HG02610 (cell line): Measurements from ENCODE around the gene ZNF678.

Experiments used
- ATAC-seq: cut with Tn5 transposase; IDR thresholded peaks from one replicate; pipeline ENCODE4 v1.9.1; 2021; ENCODE audit warnings: mild to moderate bottlenecking, moderate library complexity; ENCODE audit not compliant: unreplicated experiment

The ZNF678 gene

GRCh38 chr1:227563324-227564201, at the start of gene ZNF678:
Gene ZNF678 (plus strand): TSS chr1:227563556. CDS start chr1:227650992, 87,436 bp downstream.
- ATAC-seq = peak; percentile 95

GRCh38 chr1:227518876-227519275, 44.5 kb upstream of the ZNF678 start:
- no peak for ATAC-seq

- no peak for ATAC-seq
Observed at GRCh38 chr1:227521782-227522181, 41.6 kb upstream of the ZNF678 start.

- ATAC-seq = no peak
Observed at GRCh38 chr1:227526524-227526923, 36.8 kb upstream of the ZNF678 start.

GRCh38 chr1:227532019-227532619, 31.2 kb upstream of the ZNF678 start:
- no peak for ATAC-seq

GRCh38 chr1:227540170-227541098, 22.9 kb upstream of the ZNF678 start:
- no peak for ATAC-seq

GRCh38 chr1:227541129-227541528, 22.2 kb upstream of the ZNF678 start:
- ATAC-seq = no peak

GRCh38 chr1:227541796-227542152, 21.6 kb upstream of the ZNF678 start:
- no peak for ATAC-seq

GRCh38 chr1:227542153-227543120, 20.9 kb upstream of the ZNF678 start:
- peak; percentile 96 for ATAC-seq

- no peak for ATAC-seq
Observed at GRCh38 chr1:227543283-227544066, 19.9 kb upstream of the ZNF678 start.

GRCh38 chr1:227544067-227545050, 19.0 kb upstream of the ZNF678 start:
- no peak for ATAC-seq

GRCh38 chr1:227545361-227545760, 18.0 kb upstream of the ZNF678 start:
- no peak for ATAC-seq

GRCh38 chr1:227546059-227546458, 17.3 kb upstream of the ZNF678 start:
- no peak for ATAC-seq

GRCh38 chr1:227546598-227547309, 16.6 kb upstream of the ZNF678 start:
- no peak for ATAC-seq

- ATAC-seq = no peak
Observed at GRCh38 chr1:227547310-227548118, 15.8 kb upstream of the ZNF678 start.

GRCh38 chr1:227548119-227548397, 15.3 kb upstream of the ZNF678 start:
- no peak for ATAC-seq

GRCh38 chr1:227548448-227548847, 14.9 kb upstream of the ZNF678 start:
- ATAC-seq = no peak
